ENCODE measurements around the gene OBSCN.

The OBSCN gene

GRCh38 chr1:228404107-228404720, 196.4 kb downstream of the OBSCN start:
- DNase-seq (ENCODE audit: low read depth, low spot score), result no peak
- H3K4me3 ChIP-seq (ENCODE audit: low read depth, low read length), result no peak overlapping the region
- in situ Hi-C loops (cut with HindIII; ENCODE audit: low sequenced_read_pairs), result no loop called here
- TF ChIP-seq CTCF (IDR thresholded peaks at IDR 0.05; ENCODE audit: low read depth, low read length), result no peak

- in situ Hi-C loops (cut with HindIII; ENCODE audit: low sequenced_read_pairs), result no loop called here
- H3K4me3 ChIP-seq (ENCODE audit: low read depth, low read length), result peak overlapping the region; percentile 82
- DNase-seq (ENCODE audit: low read depth, low spot score), result no peak
- TF ChIP-seq CTCF (IDR thresholded peaks at IDR 0.05; ENCODE audit: low read depth, low read length), result no peak
These were observed 197.5 kb downstream of the OBSCN start for GRCh38 chr1:228405200-228405978.

- TF ChIP-seq CTCF (IDR thresholded peaks at IDR 0.05; ENCODE audit: low read depth, low read length), result no peak
- in situ Hi-C loops (cut with HindIII; ENCODE audit: low sequenced_read_pairs), result no loop called here
- no peak for DNase-seq (ENCODE audit: low read depth, low spot score)
- H3K4me3 ChIP-seq (ENCODE audit: low read depth, low read length), result peak overlapping the region; percentile 82
These were observed 198.1 kb downstream of the OBSCN start for GRCh38 chr1:228405979-228406228.

- in situ Hi-C loops (cut with HindIII; ENCODE audit: low sequenced_read_pairs), result no loop called here
- TF ChIP-seq CTCF (IDR thresholded peaks at IDR 0.05; ENCODE audit: low read depth, low read length), result no peak
- H3K4me3 ChIP-seq (ENCODE audit: low read depth, low read length), result peak overlapping the region; percentile 82
- DNase-seq (ENCODE audit: low read depth, low spot score), result no peak
These were observed 199.5 kb downstream of the OBSCN start for GRCh38 chr1:228407106-228408040.

- peak overlapping the region; percentile 82 for H3K4me3 ChIP-seq (ENCODE audit: low read depth, low read length)
- DNase-seq (ENCODE audit: low read depth, low spot score), result no peak
- TF ChIP-seq CTCF (IDR thresholded peaks at IDR 0.05; ENCODE audit: low read depth, low read length), result no peak
- in situ Hi-C loops (cut with HindIII; ENCODE audit: low sequenced_read_pairs), result no loop called here
These were observed 200.4 kb downstream of the OBSCN start for GRCh38 chr1:228408041-228408868.
